ENCODE results near the gene ABHD10.

The ABHD10 gene

DNA sequence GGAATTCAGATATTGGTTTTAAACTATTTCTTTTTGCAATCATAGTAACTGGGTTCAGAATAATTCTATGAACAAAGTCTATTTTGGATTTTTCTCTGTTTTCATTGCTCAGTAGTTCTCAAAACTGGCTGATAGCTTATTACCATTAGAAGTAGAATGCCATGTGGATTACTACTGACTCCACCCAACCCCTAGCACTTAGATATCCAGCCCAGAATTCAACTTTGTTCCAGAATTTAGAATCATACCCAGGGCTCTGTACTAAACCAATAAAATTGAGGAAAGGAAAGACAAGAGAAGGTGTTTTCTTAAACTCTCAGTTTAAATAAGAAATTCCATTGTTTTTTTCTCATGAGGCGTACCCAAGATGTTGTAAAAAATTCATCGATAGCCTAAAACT, 39.0 kb upstream of the ABHD10 start:
- Histone ChIP-seq H2AFZ (ENCODE audit: low read depth, low read length) (no peak overlapping the region), H3K9me3 (ENCODE audit: insufficient read depth, low read length, severe bottlenecking) (no peaks in the 10 kb centered on the region), H3K27me3 (ENCODE audit: insufficient read depth, low read length, poor library complexity) (no peaks in the 10 kb centered on the region), H3K4me2 (ENCODE audit: insufficient read depth, low read length) (no peak overlapping the region), H3K4me1 (ENCODE audit: insufficient read depth, low read length) (no peaks in the 10 kb centered on the region), H3K4me3 (ENCODE audit: low read depth in 1 of 2, low read length in 2 of 2) (no peak overlapping the region), H3K36me3 (ENCODE audit: insufficient read depth, low read length) (no peaks in the 10 kb centered on the region), H3K79me2 (ENCODE audit: insufficient read depth, low read length) (no peaks in the 10 kb centered on the region), H4K20me1 (ENCODE audit: insufficient read depth, low read length) (no peaks in the 10 kb centered on the region), H3K27ac (ENCODE audit: low read length) (no peak overlapping the region), H3K9ac (ENCODE audit: low read depth, low read length) (no peak overlapping the region)
- TF ChIP-seq EZH2 (IDR thresholded peaks at IDR 0.05; ENCODE audit: borderline replicate concordance, low read depth, low read length, severe bottlenecking): no peak
- TF ChIP-seq, protein P1, sequence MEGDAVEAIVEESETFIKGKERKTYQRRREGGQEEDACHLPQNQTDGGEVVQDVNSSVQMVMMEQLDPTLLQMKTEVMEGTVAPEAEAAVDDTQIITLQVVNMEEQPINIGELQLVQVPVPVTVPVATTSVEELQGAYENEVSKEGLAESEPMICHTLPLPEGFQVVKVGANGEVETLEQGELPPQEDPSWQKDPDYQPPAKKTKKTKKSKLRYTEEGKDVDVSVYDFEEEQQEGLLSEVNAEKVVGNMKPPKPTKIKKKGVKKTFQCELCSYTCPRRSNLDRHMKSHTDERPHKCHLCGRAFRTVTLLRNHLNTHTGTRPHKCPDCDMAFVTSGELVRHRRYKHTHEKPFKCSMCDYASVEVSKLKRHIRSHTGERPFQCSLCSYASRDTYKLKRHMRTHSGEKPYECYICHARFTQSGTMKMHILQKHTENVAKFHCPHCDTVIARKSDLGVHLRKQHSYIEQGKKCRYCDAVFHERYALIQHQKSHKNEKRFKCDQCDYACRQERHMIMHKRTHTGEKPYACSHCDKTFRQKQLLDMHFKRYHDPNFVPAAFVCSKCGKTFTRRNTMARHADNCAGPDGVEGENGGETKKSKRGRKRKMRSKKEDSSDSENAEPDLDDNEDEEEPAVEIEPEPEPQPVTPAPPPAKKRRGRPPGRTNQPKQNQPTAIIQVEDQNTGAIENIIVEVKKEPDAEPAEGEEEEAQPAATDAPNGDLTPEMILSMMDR (IDR thresholded peaks at IDR 0.05; ENCODE audit: borderline replicate concordance, extremely low read depth, low read length, poor library complexity, severe bottlenecking): no peak
- DNase-seq: no peak
- no peak for ATAC-seq (ENCODE audit: insufficient read depth, low read depth)

DNA sequence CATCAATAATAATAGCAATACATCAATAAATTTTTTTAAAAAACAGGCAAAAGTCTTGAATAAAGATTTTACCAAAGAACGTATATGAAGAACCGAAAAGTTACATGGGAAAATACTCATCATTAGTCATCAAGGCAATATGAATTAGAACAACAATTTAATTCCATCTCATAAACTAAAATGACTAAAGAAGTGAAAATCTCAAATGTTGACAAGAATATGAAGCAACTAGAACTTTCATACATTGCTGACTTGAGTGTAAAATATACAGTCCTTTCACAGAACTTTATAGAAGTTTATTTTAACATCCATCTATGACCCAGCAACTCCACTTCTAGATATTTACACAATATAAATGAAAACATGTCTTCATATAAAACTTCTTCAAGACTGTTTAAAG, 35.3 kb upstream of the ABHD10 start:
- Histone ChIP-seq H4K20me1 (ENCODE audit: insufficient read depth, low read length) (no peaks in the 10 kb centered on the region), H3K27me3 (ENCODE audit: insufficient read depth, low read length, poor library complexity) (no peaks in the 10 kb centered on the region), H3K27ac (ENCODE audit: low read length) (no peak overlapping the region), H3K79me2 (ENCODE audit: insufficient read depth, low read length) (no peaks in the 10 kb centered on the region), H3K36me3 (ENCODE audit: insufficient read depth, low read length) (no peaks in the 10 kb centered on the region), H3K4me1 (ENCODE audit: insufficient read depth, low read length) (no peaks in the 10 kb centered on the region), H2AFZ (ENCODE audit: low read depth, low read length) (no peak overlapping the region), H3K9me3 (ENCODE audit: insufficient read depth, low read length, severe bottlenecking) (no peaks in the 10 kb centered on the region), H3K4me3 (ENCODE audit: low read depth in 1 of 2, low read length in 2 of 2) (no peak overlapping the region), H3K9ac (ENCODE audit: low read depth, low read length) (no peak overlapping the region), H3K4me2 (ENCODE audit: insufficient read depth, low read length) (no peak overlapping the region)
- no peak for DNase-seq
- ATAC-seq (ENCODE audit: insufficient read depth, low read depth): no peak
- TF ChIP-seq, protein P1 (IDR thresholded peaks at IDR 0.05; ENCODE audit: borderline replicate concordance, extremely low read depth, low read length, poor library complexity, severe bottlenecking): no peak
- no peak for TF ChIP-seq EZH2 (IDR thresholded peaks at IDR 0.05; ENCODE audit: borderline replicate concordance, low read depth, low read length, severe bottlenecking)

DNA sequence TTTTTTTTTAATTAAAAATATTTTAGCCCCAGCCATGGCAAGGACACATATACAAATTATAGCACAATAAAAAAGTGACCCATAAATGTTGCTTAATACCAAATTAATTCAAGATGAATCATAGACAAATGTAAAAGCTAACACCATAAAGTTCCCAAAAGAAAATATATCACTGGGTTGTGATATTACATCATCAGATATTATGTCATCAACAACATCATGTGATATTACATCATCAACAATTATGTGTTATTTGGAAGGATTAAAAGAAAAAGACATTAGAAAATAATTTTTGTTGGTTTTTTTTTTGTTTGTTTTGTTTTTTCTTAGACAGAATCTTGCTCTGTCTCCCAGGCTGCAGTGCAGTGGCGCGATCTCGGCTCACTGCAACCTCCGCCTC, 34.5 kb upstream of the ABHD10 start:
- TF ChIP-seq EZH2 (IDR thresholded peaks at IDR 0.05; ENCODE audit: borderline replicate concordance, low read depth, low read length, severe bottlenecking): no peak
- TF ChIP-seq, protein P1 (IDR thresholded peaks at IDR 0.05; ENCODE audit: borderline replicate concordance, extremely low read depth, low read length, poor library complexity, severe bottlenecking): no peak
- H3K27ac ChIP-seq (ENCODE audit: low read length): no peak overlapping the region
- no peak for DNase-seq
- no peak overlapping the region for H3K9ac ChIP-seq (ENCODE audit: low read depth, low read length)
- no peaks in the 10 kb centered on the region for H3K36me3 ChIP-seq (ENCODE audit: insufficient read depth, low read length)
- no peak overlapping the region for H3K4me3 ChIP-seq (ENCODE audit: low read depth in 1 of 2, low read length in 2 of 2)
- H3K27me3 ChIP-seq (ENCODE audit: insufficient read depth, low read length, poor library complexity): no peaks in the 10 kb centered on the region
- no peaks in the 10 kb centered on the region for H3K4me1 ChIP-seq (ENCODE audit: insufficient read depth, low read length)
- H3K79me2 ChIP-seq (ENCODE audit: insufficient read depth, low read length): no peaks in the 10 kb centered on the region
- ATAC-seq (ENCODE audit: insufficient read depth, low read depth): no peak
- no peaks in the 10 kb centered on the region for H3K9me3 ChIP-seq (ENCODE audit: insufficient read depth, low read length, severe bottlenecking)
- H2AFZ ChIP-seq (ENCODE audit: low read depth, low read length): no peak overlapping the region
- H3K4me2 ChIP-seq (ENCODE audit: insufficient read depth, low read length): no peak overlapping the region
- no peaks in the 10 kb centered on the region for H4K20me1 ChIP-seq (ENCODE audit: insufficient read depth, low read length)

DNA sequence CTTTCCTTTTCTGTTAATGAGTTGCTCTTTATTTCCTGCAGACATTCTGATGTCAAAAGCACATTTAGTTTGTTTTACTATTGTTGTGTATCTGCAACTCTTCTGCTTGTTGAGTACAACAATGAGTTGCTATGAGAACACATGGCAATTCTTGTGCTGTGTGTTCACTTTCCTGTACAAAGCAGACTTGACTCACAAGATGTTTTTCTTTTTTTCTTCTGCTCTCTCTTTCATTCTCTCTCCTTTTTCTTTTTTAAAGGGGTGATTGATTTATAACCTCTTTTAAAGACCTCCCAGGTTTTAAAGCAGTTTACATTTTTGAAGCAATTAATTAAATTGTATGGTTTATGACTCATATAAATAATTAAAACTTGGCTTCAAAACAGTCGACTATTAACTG, 31.6 kb upstream of the ABHD10 start:
- no peaks in the 10 kb centered on the region for H3K79me2 ChIP-seq (ENCODE audit: insufficient read depth, low read length)
- no peaks in the 10 kb centered on the region for H4K20me1 ChIP-seq (ENCODE audit: insufficient read depth, low read length)
- no peak overlapping the region for H3K4me2 ChIP-seq (ENCODE audit: insufficient read depth, low read length)
- no peaks in the 10 kb centered on the region for H3K9me3 ChIP-seq (ENCODE audit: insufficient read depth, low read length, severe bottlenecking)
- no peaks in the 10 kb centered on the region for H3K27me3 ChIP-seq (ENCODE audit: insufficient read depth, low read length, poor library complexity)
- ATAC-seq (ENCODE audit: insufficient read depth, low read depth) (no peak), DNase-seq (no peak)
- H3K4me1 ChIP-seq (ENCODE audit: insufficient read depth, low read length): no peaks in the 10 kb centered on the region
- H3K27ac ChIP-seq (ENCODE audit: low read length): no peak overlapping the region
- H3K4me3 ChIP-seq (ENCODE audit: low read depth in 1 of 2, low read length in 2 of 2): no peak overlapping the region
- no peak overlapping the region for H2AFZ ChIP-seq (ENCODE audit: low read depth, low read length)
- no peak for TF ChIP-seq EZH2 (IDR thresholded peaks at IDR 0.05; ENCODE audit: borderline replicate concordance, low read depth, low read length, severe bottlenecking)
- TF ChIP-seq, protein P1 (IDR thresholded peaks at IDR 0.05; ENCODE audit: borderline replicate concordance, extremely low read depth, low read length, poor library complexity, severe bottlenecking): no peak
- H3K9ac ChIP-seq (ENCODE audit: low read depth, low read length): no peak overlapping the region
- no peaks in the 10 kb centered on the region for H3K36me3 ChIP-seq (ENCODE audit: insufficient read depth, low read length)

Measured in DND-41 (cell line).